ACHN (cell line): ENCODE results near the gene DTD1.

Source experiments
- DNase-seq: peaks from one replicate; pipeline ENCODE4 v3.0.0-alpha.2; 2015
- in situ Hi-C: cut with HindIII; loops from 2 replicates; pipeline ENCODE4 v1.10.0; 2017; ENCODE audit warnings: low sequenced_read_pairs, low pct_ligation_motif_present, low pct_unique_long_range_greater_than_20kb

Gene DTD1

DNA sequence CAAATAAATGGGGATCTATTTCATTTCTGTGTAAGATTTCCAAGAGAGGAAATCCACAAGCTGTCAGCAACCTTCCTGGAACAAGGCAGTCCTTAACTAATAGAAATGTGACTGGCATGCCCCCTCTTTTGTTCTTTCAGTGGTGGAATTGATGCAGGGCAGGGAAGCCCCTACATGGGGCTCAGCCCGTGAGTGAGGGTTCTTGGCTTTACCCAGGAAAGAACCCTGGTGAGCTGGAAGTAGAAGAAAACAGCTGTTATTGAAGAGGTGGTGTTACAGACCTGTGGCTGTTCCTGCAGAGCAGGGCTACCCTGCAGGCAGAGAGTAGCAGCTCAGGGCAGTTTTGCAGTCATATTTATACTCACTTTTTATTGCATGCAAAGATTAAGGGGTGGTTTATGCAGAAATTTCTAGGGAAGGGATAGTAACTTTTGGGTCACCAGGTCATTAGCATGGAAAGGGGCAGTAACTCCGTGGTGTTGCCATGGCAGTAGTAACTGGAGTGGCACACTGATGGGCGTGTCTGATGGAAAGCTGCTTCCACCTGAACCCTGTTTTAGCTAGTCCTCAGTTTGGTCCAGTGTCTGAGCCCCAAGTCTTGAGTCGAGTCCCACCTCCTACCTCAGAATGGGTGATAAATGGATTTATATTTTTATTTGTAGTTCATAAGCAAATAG, 137.1 kb downstream of the DTD1 start:
- in situ Hi-C loops, result no loop called here
- DNase-seq, result no peak

DNA sequence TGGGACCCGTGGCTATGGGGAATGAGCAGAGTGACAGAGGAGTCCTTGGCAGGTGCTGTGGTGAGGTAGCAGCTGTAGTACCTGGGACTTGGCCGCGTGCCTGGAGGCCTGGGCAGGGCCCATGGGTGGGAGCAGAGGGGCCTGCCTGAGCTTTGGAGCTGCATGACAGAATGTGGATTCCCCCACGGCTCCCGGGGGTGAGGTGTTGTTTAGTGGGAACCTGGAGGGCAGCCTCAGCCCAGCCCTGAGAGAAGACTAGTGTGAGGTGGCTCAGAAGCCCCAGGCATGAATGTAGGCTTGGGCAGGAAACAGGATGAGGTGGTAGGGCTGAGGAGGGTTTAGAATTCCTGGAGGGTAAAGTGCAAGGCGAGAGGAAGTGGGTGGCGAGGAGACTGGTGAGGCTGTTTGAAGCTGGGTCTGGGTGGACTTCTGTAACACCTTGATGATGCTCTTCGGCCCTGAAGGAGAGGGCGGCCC, 139.2 kb downstream of the DTD1 start:
- in situ Hi-C loops, result no loop called here
- DNase-seq, result no peak

GRCh38 chr20:18728165-18728869, 140.5 kb downstream of the DTD1 start:
- no peak for DNase-seq
- in situ Hi-C loops, result no loop called here

DNA sequence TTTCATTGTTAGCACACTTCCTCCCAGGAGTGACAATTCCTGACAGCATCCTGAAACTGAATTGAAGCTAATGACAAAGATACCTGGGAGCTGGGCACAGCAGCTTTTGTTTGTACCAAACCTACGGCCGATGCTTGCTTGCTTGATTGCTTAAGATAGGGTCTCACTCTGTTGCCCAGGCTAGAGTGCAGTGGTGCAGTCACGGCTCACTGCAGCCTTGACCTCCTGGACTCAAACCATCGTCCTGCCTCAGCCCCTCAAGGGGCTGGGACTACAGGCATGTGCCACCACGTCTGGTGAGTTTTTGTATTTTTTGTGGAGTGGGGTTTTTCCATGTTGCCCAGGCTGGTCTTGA, 141.0 kb downstream of the DTD1 start:
- in situ Hi-C loops, result no loop called here
- no peak for DNase-seq

DNA sequence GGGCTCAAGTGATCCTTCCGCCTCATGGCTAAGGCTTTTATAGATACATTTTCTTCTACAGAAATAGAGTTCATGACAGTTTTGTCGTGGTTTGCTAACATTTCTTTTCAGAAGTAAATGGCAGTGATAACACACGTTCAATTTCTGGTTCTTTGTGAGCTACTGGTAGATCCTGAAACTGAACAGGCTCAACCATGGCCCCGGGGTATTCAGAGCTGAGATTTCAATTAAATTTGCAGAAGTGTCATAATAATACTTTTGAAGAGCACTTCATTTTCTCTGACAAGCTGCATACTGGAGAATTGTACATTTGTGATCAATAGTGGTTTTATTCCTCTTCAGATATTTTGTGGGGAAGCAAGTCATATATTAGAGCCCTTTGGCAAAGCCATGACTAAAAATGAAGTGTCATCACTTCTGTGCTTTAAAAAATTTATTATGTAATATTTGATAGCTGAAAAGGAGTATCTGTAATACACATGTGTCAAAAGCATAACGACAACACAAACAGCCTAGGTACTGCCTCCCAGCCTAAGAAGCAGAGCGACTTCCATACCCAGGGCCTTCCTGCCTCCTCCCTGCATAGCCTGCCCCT, 141.5 kb downstream of the DTD1 start:
- no peak for DNase-seq
- in situ Hi-C loops, result no loop called here

DNA sequence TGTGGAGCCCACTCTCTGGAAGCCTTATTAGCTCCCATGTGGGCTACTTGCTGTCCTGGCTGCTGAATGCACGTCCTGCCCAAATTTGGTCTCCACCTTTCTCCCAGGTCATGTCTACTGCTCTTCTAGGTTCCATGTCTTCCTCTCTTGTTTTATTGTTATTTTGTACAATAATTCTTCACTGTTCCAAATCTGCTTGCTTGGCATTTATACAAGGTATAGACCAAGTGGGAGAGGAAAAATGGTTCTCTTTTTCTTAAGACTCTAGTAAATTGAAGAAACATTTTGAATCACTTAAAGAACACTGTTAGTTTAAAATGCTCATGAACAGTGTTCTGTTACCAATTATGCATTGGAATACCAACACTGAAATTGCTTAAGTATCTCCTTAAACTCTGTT, 144.1 kb downstream of the DTD1 start:
- DNase-seq, result no peak
- in situ Hi-C loops, result no loop called here

DNA sequence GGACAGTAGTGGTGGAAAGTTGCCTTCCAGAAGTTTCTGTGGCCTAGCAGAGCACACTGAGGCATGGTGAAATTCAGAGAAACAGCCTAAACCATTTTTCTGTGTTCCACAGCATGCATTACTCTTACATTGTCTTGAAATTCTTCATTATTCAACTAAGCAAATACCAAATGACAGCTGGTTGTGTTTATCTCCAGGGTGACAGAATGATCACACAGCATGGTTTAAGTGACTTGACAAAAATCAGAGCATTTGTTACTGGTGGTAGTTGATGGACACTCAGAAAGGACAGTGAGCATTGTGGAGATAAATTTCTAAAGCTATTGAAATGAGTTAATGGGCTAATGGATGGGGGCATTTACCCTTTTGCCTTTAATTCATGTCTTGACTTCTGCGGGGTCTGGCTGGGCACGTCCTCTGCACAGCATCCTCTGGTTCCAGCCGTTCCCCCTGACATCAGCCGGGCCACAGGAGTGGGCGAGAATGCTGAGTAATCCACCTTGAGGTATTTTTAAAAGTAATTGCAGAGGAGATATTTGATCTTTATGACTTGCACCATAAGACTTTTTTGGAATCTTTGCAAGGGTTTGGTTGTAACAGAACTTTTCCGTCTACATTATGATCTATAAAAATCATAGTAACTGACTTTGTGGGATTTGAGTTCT, 146.8 kb downstream of the DTD1 start:
- DNase-seq, result no peak
- in situ Hi-C loops, result no loop called here

GRCh38 chr20:18737140-18737539, 149.3 kb downstream of the DTD1 start:
- DNase-seq, result no peak
- in situ Hi-C loops, result no loop called here

GRCh38 chr20:18738055-18738454, 150.2 kb downstream of the DTD1 start:
- DNase-seq, result no peak
- in situ Hi-C loops, result no loop called here

DNA sequence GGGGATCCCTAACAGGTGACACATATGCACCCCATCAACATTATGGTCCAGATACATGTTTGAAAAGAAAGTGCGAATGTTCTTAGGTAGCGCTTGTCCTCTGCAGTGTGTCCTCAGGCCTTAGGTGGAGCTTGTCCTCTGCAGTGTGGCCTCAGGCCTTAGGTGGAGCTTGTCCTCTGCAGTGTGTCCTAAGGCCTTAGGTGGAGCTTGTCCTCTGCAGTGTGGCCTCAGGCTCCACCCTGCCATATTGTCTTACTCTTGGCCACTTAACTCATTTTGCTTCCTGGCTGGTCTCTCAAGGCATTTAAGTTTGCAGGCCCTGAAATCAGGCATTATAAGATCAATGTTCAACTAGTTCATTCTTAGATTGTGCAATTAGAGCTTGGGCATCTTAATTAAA, 151.0 kb downstream of the DTD1 start:
- DNase-seq, result no peak
- in situ Hi-C loops, result no loop called here

- no peak for DNase-seq
- in situ Hi-C loops, result no loop called here
Measured at GRCh38 chr20:18739751-18740166, 151.9 kb downstream of the DTD1 start.

DNA sequence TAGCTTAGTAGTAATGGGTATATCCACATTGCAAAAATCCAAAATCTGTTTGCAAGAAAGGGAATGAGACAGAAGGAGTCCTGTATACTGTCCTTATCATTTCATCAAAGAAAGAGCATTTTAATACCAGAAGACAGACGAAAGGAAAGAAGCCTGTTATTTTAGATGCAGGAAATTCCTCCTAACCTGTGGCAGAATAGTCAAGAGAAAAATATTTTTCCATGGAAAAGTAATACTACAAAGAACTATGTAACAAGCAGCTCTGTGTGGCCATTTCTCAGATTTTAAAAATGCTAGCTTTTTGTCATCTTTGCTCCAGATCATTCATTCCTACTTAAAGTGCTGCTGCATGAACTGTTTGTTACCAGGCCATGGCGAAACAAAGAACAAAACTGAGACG, 152.9 kb downstream of the DTD1 start:
- DNase-seq, result no peak
- in situ Hi-C loops, result no loop called here

DNA sequence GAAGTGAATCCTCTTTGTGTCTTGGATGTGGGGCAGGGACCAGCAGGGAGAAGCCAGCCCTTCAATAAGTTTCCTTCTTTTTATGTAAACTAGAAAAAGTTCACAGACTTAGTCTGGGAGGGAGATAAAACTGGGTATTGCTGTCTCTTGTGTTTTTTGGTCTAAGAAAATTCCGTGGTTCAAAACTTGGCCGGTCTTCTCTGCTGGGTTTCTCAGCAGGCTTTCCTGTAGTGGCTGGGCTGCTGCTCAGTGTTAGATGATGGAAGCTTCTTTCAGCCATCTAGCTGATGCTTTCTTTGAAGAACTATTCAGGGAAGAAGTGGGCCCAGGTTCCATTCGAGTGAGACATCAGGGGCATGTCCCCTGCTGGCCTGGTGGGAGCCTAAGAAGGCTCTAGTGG, 155.0 kb downstream of the DTD1 start:
- in situ Hi-C loops, result no loop called here
- no peak for DNase-seq

GRCh38 chr20:18743665-18744440, 156.0 kb downstream of the DTD1 start:
- DNase-seq, result no peak
- in situ Hi-C loops, result no loop called here

DNA sequence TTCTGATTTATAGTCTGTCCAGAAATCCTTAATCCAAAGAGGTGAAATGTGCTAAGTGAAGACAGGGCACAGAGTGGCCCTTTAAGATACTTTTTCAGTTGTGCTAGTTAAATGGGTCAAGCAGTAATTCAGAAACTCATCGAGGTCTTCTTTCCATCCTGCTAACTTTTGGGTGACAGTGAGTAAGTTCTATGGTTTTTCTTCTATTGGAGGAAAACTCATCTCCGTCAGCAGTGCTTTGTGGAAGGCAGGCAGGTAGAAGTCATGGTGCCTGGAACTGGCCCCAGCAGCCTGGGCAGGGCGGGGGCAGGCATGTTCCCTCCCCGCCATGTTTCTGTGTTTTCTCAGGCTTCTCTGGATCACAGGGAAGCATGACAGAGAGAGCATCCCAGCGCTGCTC, 159.2 kb downstream of the DTD1 start:
- DNase-seq, result no peak
- in situ Hi-C loops, result no loop called here

GRCh38 chr20:18748987-18749386, 161.1 kb downstream of the DTD1 start:
- DNase-seq, result no peak
- in situ Hi-C loops, result no loop called here

DNA sequence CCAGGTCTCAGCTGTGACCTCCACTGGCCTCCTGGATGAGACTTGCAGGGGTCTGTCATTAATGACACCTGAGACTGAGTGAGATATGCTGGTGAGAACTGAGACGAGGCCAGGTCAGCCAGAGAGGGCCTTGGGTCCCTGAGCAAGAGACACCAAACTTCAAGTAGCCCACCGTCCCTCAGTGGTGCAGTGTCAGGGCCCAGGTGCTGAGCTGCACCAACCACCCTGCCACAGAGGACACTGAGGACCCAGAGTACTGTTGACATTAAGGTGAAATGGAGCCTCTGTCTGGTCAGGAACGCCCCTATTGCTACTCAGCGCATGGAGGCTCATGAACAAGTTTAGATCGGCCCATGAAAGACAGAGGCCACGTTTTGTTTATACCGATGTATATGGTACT, 161.7 kb downstream of the DTD1 start:
- in situ Hi-C loops, result no loop called here
- no peak for DNase-seq

GRCh38 chr20:18750735-18751134, 162.9 kb downstream of the DTD1 start:
- DNase-seq, result no peak
- in situ Hi-C loops, result no loop called here
